Measurements from ENCODE around the gene C18orf63.

C18orf63 gene

GRCh38 chr18:74315464-74316256 lies at the start of gene C18orf63:
C18orf63 (plus strand) TSS chr18:74315839; CDS start chr18:74317866, 2,027 bp downstream.
- Histone ChIP-seq H3K9ac (ENCODE audit: low read length) (no peak within 1 kb of the TSS), H3K36me3 (ENCODE audit: low read length) (no peaks in the 10 kb centered on the region), H3K4me2 (ENCODE audit: low read depth, low read length, poor library complexity, severe bottlenecking) (no peak within 1 kb of the TSS), H3K9me3 (ENCODE audit: insufficient read depth, low read length) (no peaks in the 10 kb centered on the region), H3K4me3 (ENCODE audit: insufficient read depth, low read length, poor library complexity, severe bottlenecking) (no peak within 1 kb of the TSS), H3K79me2 (ENCODE audit: insufficient read depth, low read length) (no peaks in the 10 kb centered on the region), H2AFZ (ENCODE audit: low read depth, low read length, severe bottlenecking) (no peak within 1 kb of the TSS), H3K27ac (ENCODE audit: low read depth, low read length) (no peak within 1 kb of the TSS), H3K9me2 (replicated peaks; ENCODE audit: insufficient read depth, low read length) (no peaks in the 10 kb centered on the region), H3K27me3 (ENCODE audit: low read length) (no peaks in the 10 kb centered on the region), H3F3A (ENCODE audit: insufficient read depth) (no peaks in the 10 kb centered on the region), H4K20me1 (ENCODE audit: low read depth, low read length) (no peaks in the 10 kb centered on the region)
- TF ChIP-seq, protein P1, sequence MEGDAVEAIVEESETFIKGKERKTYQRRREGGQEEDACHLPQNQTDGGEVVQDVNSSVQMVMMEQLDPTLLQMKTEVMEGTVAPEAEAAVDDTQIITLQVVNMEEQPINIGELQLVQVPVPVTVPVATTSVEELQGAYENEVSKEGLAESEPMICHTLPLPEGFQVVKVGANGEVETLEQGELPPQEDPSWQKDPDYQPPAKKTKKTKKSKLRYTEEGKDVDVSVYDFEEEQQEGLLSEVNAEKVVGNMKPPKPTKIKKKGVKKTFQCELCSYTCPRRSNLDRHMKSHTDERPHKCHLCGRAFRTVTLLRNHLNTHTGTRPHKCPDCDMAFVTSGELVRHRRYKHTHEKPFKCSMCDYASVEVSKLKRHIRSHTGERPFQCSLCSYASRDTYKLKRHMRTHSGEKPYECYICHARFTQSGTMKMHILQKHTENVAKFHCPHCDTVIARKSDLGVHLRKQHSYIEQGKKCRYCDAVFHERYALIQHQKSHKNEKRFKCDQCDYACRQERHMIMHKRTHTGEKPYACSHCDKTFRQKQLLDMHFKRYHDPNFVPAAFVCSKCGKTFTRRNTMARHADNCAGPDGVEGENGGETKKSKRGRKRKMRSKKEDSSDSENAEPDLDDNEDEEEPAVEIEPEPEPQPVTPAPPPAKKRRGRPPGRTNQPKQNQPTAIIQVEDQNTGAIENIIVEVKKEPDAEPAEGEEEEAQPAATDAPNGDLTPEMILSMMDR (IDR thresholded peaks at IDR 0.05; ENCODE audit: insufficient read depth, low read length, poor library complexity, severe bottlenecking): no peak
- TF ChIP-seq EZH2phosphoT487 (conservative IDR thresholded peaks at IDR 0.05; ENCODE audit: low read length): no peak

DNA sequence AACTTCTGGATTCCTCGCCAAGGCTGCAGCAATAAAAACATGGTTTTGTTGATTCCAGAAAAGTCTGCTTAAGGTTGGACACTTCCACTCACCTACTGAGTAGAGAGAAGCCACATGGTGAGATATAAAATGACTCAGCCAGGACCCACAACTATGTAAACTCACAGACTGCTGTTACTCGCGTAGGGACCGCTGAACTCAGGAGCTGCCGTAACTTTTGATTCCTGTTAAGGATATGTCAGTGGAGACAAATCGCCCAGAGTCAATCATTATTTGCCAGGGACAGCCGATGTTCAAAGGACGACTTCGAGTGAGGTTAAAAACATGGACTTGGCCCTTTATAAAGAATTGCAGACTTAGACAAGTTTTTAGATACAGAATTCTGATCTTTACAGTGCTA lies 49.5 kb upstream of the C18orf63 start:
- Histone ChIP-seq H3K9me3 (ENCODE audit: insufficient read depth, low read length) (no peaks in the 10 kb centered on the region), H3K27me3 (ENCODE audit: low read length) (no peaks in the 10 kb centered on the region), H3K9me2 (replicated peaks; ENCODE audit: insufficient read depth, low read length) (no peaks in the 10 kb centered on the region), H3K9ac (ENCODE audit: low read length) (no peak overlapping the region), H3K4me3 (ENCODE audit: insufficient read depth, low read length, poor library complexity, severe bottlenecking) (no peak overlapping the region), H4K20me1 (ENCODE audit: low read depth, low read length) (no peaks in the 10 kb centered on the region), H3K4me2 (ENCODE audit: low read depth, low read length, poor library complexity, severe bottlenecking) (no peak overlapping the region), H2AFZ (ENCODE audit: low read depth, low read length, severe bottlenecking) (no peak overlapping the region), H3K79me2 (ENCODE audit: insufficient read depth, low read length) (no peaks in the 10 kb centered on the region), H3F3A (ENCODE audit: insufficient read depth) (no peaks in the 10 kb centered on the region), H3K27ac (ENCODE audit: low read depth, low read length) (no peak overlapping the region), H3K36me3 (ENCODE audit: low read length) (no peaks in the 10 kb centered on the region)
- TF ChIP-seq EZH2phosphoT487 (conservative IDR thresholded peaks at IDR 0.05; ENCODE audit: low read length): no peak
- TF ChIP-seq, protein P1 (IDR thresholded peaks at IDR 0.05; ENCODE audit: insufficient read depth, low read length, poor library complexity, severe bottlenecking): no peak

DNA sequence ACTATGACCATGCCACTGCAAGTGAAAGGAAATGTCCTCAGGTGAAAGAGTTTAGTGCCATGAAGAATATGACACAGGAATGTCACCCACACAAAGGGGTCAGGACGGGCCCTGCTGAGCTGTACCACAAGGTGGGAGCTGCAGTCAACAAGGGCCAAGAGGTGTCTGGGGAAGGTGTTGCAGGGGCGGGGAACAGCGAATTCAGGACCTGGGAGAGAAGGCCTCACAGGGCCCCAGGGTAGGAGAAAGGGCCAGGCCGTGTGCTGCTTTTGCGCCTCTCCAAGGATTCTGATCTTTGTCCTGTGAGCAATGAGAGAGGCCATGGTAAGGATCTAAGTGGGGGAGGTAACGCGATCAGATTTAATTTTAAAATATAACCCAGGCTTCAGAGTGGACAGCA lies 47.5 kb upstream of the C18orf63 start:
- H3K9me2 ChIP-seq (replicated peaks; ENCODE audit: insufficient read depth, low read length): no peaks in the 10 kb centered on the region
- no peaks in the 10 kb centered on the region for H4K20me1 ChIP-seq (ENCODE audit: low read depth, low read length)
- no peaks in the 10 kb centered on the region for H3F3A ChIP-seq (ENCODE audit: insufficient read depth)
- H2AFZ ChIP-seq (ENCODE audit: low read depth, low read length, severe bottlenecking): no peak overlapping the region
- no peaks in the 10 kb centered on the region for H3K27me3 ChIP-seq (ENCODE audit: low read length)
- H3K4me3 ChIP-seq (ENCODE audit: insufficient read depth, low read length, poor library complexity, severe bottlenecking): no peak overlapping the region
- no peaks in the 10 kb centered on the region for H3K9me3 ChIP-seq (ENCODE audit: insufficient read depth, low read length)
- H3K27ac ChIP-seq (ENCODE audit: low read depth, low read length): no peak overlapping the region
- no peak overlapping the region for H3K9ac ChIP-seq (ENCODE audit: low read length)
- H3K36me3 ChIP-seq (ENCODE audit: low read length): no peaks in the 10 kb centered on the region
- H3K4me2 ChIP-seq (ENCODE audit: low read depth, low read length, poor library complexity, severe bottlenecking): no peak overlapping the region
- no peaks in the 10 kb centered on the region for H3K79me2 ChIP-seq (ENCODE audit: insufficient read depth, low read length)
- TF ChIP-seq EZH2phosphoT487 (conservative IDR thresholded peaks at IDR 0.05; ENCODE audit: low read length): no peak

DNA sequence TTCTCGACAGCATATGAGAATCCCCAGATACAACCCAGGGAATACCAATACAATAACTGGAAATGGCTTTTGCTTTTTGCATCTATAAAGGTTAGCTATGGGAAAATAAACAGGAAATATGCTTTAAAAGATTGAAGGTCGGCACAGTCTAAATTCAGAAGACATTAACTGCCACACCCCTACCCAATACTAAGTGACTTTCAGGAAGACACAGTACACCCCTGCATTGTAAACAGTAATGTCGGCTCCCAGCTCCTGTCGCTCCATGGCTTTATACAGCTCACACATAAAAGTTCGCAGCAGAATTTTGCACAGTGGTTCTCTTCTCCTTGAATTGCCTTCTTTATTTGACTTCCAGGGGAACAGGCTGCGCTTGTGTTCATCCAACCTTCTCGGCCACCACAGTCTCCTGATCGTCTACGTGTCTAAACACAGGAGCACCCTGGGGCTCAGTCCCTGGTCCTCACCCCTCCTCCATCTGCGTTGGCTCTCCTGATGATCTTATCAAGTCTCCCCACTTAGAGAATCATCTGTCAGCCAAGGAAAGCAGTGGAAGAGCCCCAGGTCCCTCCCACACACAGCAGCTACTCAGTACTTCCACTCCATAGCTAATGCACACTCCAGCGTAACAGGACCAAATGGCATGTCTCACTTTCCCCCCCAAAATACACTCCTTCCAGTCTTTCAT lies 46.6 kb upstream of the C18orf63 start:
- H4K20me1 ChIP-seq (ENCODE audit: low read depth, low read length): no peaks in the 10 kb centered on the region
- no peaks in the 10 kb centered on the region for H3K9me2 ChIP-seq (replicated peaks; ENCODE audit: insufficient read depth, low read length)
- no peaks in the 10 kb centered on the region for H3K9me3 ChIP-seq (ENCODE audit: insufficient read depth, low read length)
- H2AFZ ChIP-seq (ENCODE audit: low read depth, low read length, severe bottlenecking): no peak overlapping the region
- no peak overlapping the region for H3K4me3 ChIP-seq (ENCODE audit: insufficient read depth, low read length, poor library complexity, severe bottlenecking)
- no peaks in the 10 kb centered on the region for H3K27me3 ChIP-seq (ENCODE audit: low read length)
- no peak for TF ChIP-seq EZH2phosphoT487 (conservative IDR thresholded peaks at IDR 0.05; ENCODE audit: low read length)
- TF ChIP-seq, protein P1 (IDR thresholded peaks at IDR 0.05; ENCODE audit: insufficient read depth, low read length, poor library complexity, severe bottlenecking): no peak
- no peaks in the 10 kb centered on the region for H3F3A ChIP-seq (ENCODE audit: insufficient read depth)
- H3K79me2 ChIP-seq (ENCODE audit: insufficient read depth, low read length): no peaks in the 10 kb centered on the region
- H3K36me3 ChIP-seq (ENCODE audit: low read length): no peaks in the 10 kb centered on the region
- H3K9ac ChIP-seq (ENCODE audit: low read length): no peak overlapping the region
- no peak overlapping the region for H3K4me2 ChIP-seq (ENCODE audit: low read depth, low read length, poor library complexity, severe bottlenecking)
- H3K27ac ChIP-seq (ENCODE audit: low read depth, low read length): no peak overlapping the region

Measured in SU-DHL-6 (cell line).